ENCODE measurements around the gene IFNL1.
"Not testable (repeated sequence)": the region's sequence is repeated elsewhere in the genome, so short reads cannot be mapped to it uniquely, and the experiment has no call there.

The IFNL1 gene

DNA sequence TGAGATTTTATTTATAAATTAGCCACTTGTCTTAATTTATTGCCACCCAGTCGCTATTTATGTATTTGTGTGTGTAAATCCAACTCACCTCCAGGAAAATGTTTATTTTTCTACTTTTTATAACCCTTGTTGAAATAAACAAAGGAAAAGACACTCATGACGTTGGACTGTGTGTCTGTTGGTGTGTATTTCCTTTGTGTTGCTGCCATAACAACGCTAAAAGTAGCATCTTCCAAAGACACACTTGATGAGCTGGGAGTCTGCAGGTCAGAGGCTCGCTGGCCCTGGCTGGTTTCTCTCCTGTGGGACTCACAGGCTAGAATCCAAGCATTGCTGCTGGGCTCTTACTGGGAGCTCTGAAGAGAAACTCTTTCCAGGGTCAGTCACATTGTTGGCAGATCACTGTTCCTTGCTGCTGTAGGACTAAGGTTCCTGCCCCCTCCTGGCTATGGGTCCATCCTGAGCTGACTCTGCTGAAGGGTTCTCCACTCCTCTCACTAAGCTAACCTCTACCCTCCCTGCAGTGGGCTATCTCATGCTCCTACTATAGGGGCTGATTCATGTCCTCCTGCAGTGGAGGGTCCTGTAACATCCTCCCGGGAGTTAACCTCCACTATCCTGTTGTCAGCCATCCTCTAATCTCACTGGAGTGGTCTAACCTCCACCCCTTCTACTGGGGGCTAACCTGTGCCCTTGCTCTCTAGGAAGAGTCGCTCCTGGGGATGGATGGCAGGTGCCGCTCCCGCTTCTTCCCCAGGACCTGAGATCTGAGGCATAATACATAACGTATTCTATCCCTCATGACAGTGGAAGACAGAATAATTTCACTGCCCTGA lies 26.0 kb upstream of the IFNL1 start:
- no peak for DNase-seq

DNA sequence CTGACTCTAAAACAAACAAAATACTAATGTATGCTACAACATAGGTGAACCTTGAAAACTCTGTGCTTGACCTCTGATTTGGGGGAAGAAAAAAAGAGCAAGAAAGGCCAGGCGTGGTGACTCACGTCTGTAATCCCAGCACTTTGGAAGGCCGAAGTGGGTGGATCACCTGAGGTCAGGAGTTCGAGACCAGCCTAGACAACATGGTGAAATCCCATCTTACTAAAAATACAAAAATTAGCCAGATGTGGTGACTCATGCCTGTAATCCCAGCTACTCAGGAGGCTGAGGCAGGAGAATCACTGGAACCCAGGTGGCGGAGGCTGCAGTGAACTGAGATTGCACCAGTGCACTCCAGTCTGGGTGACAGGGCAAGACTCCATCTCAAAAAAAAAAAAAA lies 22.3 kb upstream of the IFNL1 start:
- not testable (repeated sequence) for DNase-seq

DNA sequence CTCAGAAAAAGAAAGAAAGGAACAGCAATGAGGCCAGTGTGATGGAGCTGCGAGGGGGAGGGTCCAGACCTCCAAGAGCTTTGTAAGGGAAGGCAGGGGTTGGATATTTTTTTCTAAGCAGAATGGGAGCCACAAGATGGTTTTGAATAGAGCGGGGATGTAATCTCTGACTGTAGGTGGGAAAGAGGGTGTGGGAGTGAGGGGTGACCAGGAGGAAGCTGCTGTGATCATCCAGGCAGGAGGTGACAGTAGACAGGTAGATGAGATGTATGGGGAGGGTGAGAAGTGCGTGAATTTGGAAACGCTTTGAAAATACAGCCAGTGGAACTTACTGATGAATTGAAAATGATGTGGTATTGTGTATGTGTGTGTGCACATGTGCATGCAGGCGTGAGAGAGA lies 20.6 kb upstream of the IFNL1 start:
- no peak for DNase-seq

DNA sequence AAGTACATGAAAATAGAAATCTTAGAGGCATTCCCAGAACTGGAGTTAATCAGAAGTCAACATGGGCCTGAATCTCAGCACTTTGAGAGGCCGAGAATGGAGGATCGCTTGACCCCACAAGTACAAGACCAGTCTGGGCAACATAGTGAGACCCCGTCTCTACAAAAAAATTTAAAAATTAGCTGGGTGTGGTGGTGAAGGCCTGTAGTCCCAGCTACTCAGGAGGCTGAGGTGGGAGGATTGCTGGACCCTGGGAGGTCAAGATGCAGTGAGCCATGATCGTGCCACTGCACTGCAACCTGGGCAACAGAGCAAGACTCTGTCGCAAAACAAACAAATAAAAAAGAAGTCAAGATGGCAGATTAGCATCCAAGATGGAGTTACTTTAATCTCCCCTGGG lies 19.5 kb upstream of the IFNL1 start:
- no peak for DNase-seq

DNA sequence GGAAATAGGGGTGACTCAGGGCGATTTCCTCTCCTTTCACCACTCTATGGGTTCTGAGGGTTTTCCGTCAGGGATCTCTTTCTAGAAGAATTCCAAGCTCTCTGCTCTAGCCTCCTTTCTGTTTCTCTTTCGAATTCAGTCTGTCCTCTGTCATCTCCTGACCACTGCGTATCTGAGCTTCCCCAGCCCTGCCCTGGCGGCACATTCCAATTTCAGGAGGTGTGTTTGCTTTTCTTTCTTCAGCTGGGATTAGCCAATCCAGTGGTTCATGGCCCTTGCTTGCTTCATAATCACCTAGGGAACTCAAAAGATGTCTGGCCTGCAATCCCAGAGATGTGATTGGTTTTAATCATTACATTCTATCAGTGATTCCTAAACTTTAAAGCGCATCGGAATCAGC lies 18.6 kb upstream of the IFNL1 start:
- no peak for DNase-seq

DNA sequence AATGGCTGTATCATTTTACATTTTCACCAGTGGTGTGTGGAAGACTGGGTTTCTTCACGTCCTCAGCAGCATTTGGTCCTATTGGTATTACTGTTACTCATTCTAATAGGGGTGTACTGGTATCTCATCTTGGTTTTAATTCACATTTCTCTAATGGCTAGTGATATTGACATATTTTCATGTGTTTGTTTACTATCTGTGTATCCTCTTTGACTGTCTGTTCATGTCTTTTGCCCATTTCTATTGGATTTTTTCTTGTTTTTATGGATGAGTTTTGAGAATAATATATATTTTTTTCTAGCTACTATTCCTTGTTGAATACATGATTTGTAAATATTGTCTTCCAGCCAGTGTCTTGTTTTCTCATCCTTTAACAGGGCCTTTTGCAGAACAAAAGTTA lies 14.2 kb upstream of the IFNL1 start:
- DNase-seq = no peak

DNA sequence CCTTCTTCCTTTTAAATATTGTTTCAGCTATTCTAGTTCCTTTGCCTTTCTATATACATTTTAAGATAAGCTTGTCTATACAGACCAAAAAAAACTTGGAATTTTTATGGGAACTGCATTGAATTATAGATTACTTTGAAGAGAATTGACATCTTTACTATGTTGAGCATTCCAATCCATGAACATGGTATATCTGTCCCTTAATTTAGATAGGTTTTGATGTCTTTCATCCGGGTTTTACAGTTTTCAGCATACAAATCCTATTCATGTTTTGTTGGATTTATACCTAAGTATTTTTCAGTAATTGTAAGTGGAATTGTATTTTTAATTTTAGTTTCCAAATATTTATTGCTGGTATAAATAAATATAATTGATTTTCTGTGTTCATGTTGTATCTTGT lies 12.2 kb upstream of the IFNL1 start:
- DNase-seq = no peak

DNA sequence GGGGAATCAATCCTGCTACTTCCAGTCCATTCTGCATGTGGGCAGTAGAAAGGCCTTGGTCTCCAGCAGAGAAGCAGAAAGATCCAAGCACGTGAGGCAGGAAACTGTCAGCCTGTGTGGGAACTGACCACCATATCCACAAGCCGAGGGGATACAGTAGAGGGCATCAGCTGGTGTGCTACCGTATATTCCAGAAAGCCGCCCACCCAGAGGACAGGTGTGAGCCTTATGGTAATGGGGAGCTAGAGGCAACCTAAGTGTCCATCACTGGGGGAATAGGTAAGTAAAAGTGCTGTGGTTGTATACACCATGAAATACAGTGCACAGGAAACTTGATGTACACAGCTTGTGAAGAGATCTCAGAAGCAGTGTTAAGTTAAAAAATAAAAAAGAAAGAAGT lies 2.8 kb upstream of the IFNL1 start:
- DNase-seq = no peak

DNA sequence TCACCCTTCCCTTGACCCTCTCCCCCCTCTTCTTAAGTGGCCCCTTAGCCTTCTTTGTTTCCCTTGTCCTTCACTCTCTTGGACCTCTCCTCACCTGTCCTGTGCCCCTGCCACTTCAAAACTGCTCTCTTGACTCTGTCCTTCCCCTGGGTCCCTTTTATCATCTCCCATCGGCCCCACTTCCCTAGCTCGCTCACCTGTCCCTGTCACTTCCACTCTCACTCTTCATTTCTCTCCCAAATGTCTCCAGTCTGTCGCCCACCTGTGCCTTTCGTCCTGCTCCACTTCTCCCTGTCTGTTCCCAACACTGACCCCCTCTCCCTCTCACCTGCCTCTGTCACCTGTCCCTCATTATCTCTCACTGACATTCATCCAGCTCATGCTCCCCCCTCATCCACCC lies 699 bp downstream of the IFNL1 start:
- DNase-seq = no peak

DNA sequence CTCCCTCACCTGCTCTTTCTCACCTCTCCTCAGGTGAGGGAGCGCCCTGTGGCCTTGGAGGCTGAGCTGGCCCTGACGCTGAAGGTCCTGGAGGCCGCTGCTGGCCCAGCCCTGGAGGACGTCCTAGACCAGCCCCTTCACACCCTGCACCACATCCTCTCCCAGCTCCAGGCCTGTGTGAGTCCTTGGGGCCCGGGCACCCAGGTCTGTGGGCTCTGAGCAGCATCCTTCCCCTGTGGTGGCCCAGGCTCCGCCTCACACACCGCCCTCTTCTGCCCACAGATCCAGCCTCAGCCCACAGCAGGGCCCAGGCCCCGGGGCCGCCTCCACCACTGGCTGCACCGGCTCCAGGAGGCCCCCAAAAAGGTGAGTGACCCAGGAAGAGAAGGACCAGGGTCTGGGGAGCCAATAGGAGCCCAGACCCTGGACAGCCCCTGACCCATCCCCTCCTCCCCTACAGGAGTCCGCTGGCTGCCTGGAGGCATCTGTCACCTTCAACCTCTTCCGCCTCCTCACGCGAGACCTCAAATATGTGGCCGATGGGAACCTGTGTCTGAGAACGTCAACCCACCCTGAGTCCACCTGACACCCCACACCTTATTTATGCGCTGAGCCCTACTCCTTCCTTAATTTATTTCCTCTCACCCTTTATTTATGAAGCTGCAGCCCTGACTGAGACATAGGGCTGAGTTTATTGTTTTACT lies 1.9 kb downstream of the IFNL1 start:
- peak; percentile 86 for DNase-seq

DNA sequence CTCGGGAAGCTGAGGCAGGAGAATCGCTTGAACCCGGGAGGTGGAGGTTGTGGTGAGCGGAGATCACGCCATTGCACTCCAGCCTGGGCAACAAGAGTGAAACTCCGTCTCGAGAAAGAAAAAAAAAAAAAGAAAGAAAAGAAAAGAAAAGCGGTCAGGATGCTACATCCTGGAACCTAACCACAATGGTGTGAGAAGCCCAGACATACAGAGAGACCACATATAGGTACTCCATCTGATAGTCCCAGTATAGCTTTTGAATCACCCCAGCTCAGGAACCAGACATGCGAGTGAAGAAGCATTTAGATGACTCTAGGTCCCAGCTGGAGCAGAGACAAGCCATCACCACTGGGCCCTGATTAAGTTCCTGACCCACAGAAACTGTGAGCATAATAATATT lies 3.2 kb downstream of the IFNL1 start:
- DNase-seq = peak; percentile 75

DNA sequence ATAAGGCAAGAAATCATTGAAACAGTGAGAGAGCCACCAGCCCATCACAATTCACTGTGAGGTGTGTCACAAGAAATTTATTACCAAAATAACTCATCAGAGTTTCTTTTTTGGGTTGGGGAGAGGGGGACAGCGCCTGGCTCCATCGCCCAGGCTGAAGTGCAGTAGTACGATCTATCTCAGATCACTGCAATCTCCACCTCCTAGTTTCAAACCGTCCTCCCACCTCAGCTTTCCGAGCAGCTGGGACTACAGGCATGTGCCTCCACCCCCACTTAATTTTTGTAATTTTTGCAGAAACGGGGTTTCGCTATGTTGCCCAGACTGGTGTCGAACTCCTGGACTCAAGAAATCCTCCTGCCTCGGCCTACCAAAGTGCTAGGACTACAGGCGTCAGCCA lies 3.6 kb downstream of the IFNL1 start:
- no peak for DNase-seq

DNA sequence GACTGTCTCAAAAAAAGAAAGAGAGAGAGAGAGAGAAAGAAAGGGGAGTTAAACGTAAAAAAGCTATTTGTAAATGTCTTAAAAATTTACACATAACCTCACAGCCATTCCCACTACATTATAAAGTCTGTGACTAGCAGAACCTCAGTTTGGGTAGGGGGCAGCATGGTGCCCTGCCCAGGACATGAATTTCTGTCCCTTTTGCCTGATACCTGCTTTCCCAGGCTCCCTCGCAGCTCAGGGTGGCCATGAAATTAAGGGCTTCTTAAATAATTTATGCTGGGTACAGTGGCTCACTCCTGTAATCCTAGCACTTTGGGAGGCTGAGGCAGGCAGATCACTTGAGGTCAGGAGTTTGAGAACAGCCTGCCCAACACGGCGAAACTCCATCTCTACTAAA lies 4.8 kb downstream of the IFNL1 start:
- no peak for DNase-seq

DNA sequence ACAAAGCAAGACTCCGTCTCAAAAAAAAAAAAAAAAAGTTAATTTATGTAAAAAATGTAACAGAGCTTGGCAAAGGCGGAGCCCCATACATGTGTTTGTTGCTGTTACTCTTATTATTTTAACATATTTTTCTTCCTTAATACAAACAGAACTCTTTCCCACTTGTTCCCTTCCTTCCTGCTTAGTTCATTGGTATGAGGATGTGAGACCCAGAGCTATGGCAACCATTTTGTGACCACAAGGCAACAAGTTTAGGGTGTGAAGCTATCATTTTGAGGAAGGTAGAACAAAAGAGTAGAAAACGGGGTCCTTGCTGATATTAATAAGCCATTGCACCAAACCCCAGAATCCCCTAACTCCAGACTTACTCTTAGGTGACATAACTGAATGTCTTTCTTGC lies 5.4 kb downstream of the IFNL1 start:
- DNase-seq = no peak

DNA sequence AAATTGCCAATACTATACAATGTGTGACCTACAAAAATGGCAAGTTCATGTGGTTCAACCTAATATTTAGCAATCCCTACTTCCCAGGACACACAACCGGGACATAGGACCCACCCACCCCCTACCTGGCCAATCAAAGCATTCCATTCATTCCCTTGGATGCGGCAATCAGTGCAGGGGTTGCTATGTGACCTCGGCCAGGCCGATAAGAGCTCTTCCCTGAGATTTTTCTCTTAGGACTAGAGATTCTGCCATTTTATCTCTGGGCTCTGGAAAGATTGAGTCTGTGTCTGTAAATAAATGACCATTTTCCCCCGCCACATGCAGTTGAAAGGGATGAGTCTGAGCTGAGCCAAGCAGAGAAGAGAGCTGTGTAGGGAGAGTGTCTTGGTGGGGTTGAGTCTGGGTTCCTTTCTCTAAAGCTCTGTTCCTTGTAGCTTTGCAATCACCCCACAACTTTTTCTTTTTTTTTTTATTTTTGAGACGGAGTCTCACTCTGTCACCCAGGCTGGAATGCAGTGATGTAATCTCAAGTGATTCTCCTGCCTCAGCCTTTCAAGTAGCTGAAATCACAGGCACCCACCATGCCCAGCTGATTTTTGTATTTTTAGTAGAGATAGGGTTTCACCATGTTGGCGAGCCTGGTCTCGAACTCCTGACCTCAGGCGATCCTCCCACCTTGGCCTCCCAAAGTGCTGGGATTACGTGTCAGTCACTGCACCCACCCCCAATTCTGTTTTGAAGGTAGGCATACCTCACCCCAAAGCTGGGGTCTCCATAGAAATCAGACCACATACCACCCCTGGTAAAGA lies 7.4 kb downstream of the IFNL1 start:
- no peak for DNase-seq

DNA sequence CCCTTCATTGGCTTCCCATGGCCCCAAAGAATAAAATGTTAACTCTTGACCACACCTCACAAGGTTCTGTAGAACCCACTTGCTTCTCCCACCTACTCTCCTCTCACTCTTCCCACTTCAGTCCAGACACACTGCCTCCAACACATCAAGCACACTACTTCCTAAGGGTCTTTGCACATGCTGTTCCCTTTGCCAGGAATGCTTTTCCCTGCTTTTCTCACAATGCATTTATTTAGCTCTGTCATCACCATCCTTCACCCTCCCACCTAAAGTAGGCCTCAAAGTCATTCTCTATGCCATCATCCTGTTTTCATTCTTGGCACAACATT lies 7.9 kb downstream of the IFNL1 start:
- DNase-seq = no peak

DNA sequence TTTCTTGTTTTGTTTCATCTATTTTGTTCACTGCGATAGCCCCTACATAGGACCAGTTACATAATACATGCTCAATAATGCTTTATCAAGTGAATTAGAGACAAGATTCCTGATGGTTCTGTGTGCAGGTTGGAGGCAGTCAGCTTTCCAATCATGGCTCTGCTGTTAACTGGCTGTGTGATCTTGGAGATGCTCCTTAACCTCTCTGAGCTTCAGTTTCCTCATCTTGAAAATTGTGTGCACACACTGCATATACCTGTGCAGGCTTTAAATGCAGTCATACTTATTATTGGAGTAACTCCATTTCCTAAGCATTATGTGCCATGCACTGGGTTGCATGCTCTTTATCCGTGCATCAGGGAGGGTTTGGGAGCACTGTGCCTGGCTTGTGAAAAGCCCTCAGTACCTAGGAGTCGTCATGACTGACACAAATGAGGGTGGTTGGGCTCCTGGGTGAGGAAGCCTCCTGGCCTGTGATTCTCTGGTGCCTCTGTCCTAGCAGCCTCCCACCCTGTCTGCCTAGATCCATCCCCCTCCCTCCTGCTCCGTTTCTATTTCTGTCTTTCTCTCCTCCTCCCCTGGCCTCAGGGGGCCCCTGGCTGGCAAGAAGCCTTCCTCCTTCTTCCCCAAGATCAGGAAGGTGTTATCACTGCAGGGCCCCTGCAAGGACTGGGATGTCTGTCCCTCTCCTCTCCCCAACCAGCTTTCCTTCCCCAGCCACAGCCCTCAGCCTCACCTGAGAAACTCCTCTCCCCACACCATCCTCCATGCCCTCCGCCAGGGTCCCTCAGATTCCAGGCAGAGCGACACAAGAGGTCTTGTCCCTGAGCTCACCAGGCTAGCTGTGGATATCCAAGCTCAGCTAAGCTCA lies 8.7 kb downstream of the IFNL1 start:
- no peak for DNase-seq

DNA sequence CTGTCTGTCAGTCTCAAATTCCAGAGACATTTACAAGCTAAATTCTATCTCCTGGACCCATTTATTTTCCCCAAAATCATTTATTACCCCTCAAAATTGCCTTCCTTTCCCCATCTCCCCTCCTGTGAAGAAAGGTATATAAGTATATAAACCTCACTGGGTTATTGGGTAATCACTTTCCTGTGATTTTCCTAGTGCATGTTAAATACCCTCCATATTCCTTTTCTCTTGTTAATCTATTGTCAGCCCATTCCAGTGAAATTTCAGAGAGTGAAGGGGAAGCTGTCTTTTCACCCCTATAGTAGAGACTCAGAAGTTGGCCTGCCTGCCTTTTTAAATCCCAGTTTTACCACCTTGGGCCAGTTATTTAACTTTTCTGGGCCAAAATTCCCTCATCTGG lies 9.9 kb downstream of the IFNL1 start:
- no peak for DNase-seq

DNA sequence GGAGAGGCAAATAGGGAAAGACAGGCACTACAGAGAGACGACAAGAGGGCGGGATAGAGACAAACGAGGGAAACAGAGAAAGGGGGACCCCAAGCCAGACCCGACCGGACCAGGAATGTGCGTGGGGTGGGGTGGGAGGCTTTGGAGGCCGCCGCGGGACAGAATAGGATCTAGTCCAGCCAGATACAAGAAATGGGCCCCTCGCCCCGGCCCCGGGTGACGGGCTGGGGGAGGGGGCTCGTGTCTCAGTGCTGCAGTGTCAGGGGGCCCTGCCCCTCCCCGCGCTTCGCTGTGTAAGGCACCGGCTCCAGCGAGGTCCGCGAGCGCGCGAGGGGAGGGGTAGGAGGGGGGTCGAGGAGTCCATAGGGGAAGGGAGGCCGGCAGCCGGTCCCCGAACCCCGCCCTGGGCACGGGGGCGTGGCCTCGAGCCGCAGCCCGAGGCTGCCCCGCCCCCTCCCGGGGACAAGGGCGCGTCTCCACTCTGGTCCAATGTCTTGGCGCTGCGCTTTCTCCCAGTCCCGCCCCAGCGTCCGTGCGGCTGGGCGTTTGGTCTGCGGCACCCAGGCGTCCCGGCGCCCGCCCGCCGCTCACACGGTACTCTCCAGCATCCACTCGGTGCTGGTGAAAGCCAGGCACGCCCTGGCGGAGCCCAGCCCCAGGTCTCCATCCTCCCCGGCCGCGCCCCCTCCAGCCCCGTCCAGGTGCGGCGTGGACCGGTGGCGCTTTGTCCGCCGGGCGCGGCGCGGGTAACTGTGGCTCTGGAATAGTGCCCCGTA lies 11.0 kb downstream of the IFNL1 start:
- DNase-seq = no peak

DNA sequence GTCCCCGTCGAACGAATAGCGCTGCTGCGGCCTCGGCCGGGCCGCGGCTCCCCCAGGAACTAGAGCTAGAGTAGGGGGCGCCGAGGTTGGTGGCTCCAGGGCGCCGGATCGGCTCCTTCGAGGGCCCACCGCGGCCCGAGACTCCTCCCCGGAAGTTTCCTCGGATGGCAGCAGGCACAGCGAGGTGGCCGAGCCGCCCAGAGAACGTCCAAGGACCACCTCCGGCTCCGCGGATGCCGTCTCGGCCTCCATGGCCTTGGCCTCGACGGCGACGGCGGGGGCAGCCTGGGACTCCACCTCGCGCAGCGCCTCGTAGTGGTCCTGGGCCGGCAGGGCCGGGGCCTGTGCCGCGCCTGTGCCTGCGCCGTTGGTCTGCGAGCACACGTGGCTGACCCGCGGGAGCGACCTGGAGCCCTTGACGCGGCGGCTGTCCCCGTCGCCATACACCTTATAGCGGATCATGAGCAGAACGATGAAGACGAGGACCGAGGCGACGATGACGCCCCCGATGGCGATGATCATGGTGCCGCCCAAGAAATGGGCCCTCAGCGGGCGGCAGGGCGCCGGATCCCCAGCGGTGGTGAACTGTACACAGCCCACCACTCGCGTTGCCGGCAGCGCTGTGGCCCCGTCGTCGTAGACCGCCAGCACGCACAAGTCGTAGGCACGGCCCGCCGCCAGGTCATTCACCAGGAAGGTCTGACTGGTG lies 11.8 kb downstream of the IFNL1 start:
- DNase-seq = no peak

DNA sequence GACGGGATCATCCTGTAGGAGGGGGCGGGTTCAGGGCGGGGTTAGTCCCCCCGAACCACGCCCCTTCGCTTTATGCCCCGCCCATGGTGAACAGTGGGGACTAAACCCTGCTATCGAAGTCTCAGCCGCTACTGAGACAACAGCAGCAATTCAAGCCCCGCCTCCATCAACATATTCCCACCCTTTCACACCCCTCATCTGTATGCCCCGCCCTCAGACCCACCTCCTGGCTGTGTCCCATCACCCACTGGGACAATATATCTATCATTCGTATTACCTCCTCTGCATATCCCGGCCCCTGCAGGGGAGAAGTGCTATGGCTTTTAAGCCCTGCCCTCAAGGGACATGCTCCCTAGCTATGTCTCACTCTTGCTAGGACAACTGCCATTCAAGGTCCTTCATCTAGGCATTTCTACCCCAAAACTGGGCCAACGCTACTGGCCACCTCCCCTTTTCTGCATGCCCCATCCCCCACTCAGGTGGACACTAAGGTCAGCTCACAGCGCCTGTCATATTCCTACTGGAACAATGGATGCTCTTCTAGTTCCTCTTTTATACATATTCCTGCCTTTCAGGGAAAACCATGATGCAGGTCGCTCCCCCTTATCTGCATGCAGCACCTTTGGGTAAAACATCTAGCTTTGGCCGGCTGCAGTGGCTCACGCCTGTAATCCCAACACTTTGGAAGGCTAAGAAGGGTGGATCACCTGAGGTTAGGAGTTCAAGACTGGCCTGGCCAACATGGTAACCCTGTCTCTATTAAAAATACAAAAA lies 12.5 kb downstream of the IFNL1 start:
- DNase-seq = no peak

Measured in activated CD4-positive, alpha-beta T cell treated with anti-CD3 and anti-CD28 coated beads, Interleukin-10, Interleukin-2, amounts not matched to agents 100 ng/mL and 50 ng/mL, durations not matched to agents 16 hours and 8 hours (primary cell).